ENCODE measurements around the gene MAML3. TPM values are rescaled to one million over a fixed set of nuclear protein-coding genes. Genes with fewer than 3 reads are reported as not detected.

Gene MAML3
- total and polyA plus RNA-seq, 2 of the 13 experiments (the other 11 are each of a cell fraction or from before 2014, with no cell fraction given): 0.05 to 0.13 TPM

- TF ChIP-seq, protein P1, sequence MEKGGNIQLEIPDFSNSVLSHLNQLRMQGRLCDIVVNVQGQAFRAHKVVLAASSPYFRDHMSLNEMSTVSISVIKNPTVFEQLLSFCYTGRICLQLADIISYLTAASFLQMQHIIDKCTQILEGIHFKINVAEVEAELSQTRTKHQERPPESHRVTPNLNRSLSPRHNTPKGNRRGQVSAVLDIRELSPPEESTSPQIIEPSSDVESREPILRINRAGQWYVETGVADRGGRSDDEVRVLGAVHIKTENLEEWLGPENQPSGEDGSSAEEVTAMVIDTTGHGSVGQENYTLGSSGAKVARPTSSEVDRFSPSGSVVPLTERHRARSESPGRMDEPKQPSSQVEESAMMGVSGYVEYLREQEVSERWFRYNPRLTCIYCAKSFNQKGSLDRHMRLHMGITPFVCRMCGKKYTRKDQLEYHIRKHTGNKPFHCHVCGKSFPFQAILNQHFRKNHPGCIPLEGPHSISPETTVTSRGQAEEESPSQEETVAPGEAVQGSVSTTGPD (CRISPR knock-in tag; IDR thresholded peaks at IDR 0.05): no peak
- TF ChIP-seq NFRKB (IDR thresholded peaks at IDR 0.05) (no peak), ZNF136 (CRISPR knock-in tag; IDR thresholded peaks at IDR 0.05; ENCODE audit: low read depth) (no peak), HMGXB3 (CRISPR knock-in tag; IDR thresholded peaks at IDR 0.05; ENCODE audit: borderline replicate concordance) (no peak), TARDBP (CRISPR knock-in tag; IDR thresholded peaks at IDR 0.05) (no peak)
These were observed 399.0 kb downstream of the MAML3 start (continued) for GRCh38 chr4:139754938-139755337.

DNA sequence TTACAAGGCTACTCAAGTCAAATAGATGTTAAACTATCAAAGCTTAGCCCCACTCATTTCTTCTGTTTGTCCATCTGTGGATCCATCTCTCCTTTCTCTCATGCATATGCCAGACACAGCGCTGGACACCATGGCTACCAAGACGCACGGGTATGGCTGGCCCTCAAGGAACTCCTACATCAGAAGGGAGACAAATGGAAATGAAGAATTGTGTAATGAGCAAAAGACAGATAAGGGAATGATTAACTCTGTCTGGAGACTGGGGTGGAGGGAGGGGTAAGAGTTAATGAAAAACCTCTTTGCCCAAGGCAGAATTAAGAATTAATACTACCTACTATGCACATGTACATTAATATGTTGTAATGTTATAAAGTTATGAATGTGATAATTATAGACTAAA is 400.3 kb downstream of the MAML3 start:
- no peak overlapping the region for H3K27ac ChIP-seq (ENCODE audit: extremely low read length, insufficient read depth, low read length)
- no peaks in the 10 kb centered on the region for H3K79me2 ChIP-seq (ENCODE audit: insufficient read depth, low read length)
- H3K9me3 ChIP-seq (ENCODE audit: low read length): no peaks in the 10 kb centered on the region
- ATAC-seq (no peak), FAIRE-seq (no peak), DNase-seq (ENCODE audit: low spot score) (no peak)
- CTCF ChIA-PET (ENCODE audit: low intra/inter-chr PET ratio, low total read pairs): no interaction called here
- H3K4me1 ChIP-seq (ENCODE audit: insufficient read depth, low read length): peaks cover 5% of the 10 kb centered on the region; the same call in 1 of the 2 replicates
- in situ Hi-C loops (cut with HindIII; ENCODE audit: extremely low pct_ligation_motif_present, low pct_unique_long_range_greater_than_20kb) (no loop called here), intact Hi-C loops (cut with micrococcal nuclease; ENCODE audit: unreplicated experiment) (no loop called here)
- H4K20me1 ChIP-seq (ENCODE audit: insufficient read depth, low read length): no peaks in the 10 kb centered on the region
- no peak overlapping the region for H3K9ac ChIP-seq (ENCODE audit: insufficient read depth, low read depth, low read length)
- H3K4me2 ChIP-seq (ENCODE audit: low read depth, low read length): no peak overlapping the region
- no peaks in the 10 kb centered on the region for H3K36me3 ChIP-seq (replicated peaks in 1 of 2; ENCODE audit: control insufficient read depth in 1 of 2, insufficient read depth in 2 of 2, low read length in 2 of 2)
- H3K4me3 ChIP-seq (replicated peaks in 1 of 3; ENCODE audit: insufficient read depth in 1 of 3, low read depth in 2 of 3, low read length in 3 of 3): no peak overlapping the region
- no peaks in the 10 kb centered on the region for H3K27me3 ChIP-seq (ENCODE audit: control insufficient read depth in 1 of 2, insufficient read depth in 2 of 2, low read length in 2 of 2)
- 41% methylated on average over 3 of the region's 3 CpGs for WGBS (ENCODE audit: low lambda C conversion rate)
- no TSS peak for BruUV-seq (replicated peaks)
- H2AFZ ChIP-seq (ENCODE audit: low read length): no peak overlapping the region
- POLR2A ChIA-PET: no interaction called here
- TF ChIP-seq BRF2 (CRISPR knock-in tag; IDR thresholded peaks at IDR 0.05) (no peak), ZNF747 (CRISPR knock-in tag; IDR thresholded peaks at IDR 0.05; ENCODE audit: borderline replicate concordance) (no peak), CAMTA2 (CRISPR knock-in tag; IDR thresholded peaks at IDR 0.05; ENCODE audit: borderline replicate concordance) (no peak), ZNF235 (CRISPR knock-in tag; IDR thresholded peaks at IDR 0.05; ENCODE audit: borderline replicate concordance) (no peak), PRMT3 (CRISPR knock-in tag; IDR thresholded peaks at IDR 0.05; ENCODE audit: borderline replicate concordance, low read depth) (no peak), NFIB (CRISPR knock-in tag; IDR thresholded peaks at IDR 0.05; ENCODE audit: borderline replicate concordance) (no peak), HDAC1 (CRISPR knock-in tag; IDR thresholded peaks at IDR 0.05) (no peak), RFX1 (IDR thresholded peaks at IDR 0.05) (no peak), ZNF790 (CRISPR knock-in tag; IDR thresholded peaks at IDR 0.05; ENCODE audit: borderline replicate concordance) (no peak), TBX3 (IDR thresholded peaks at IDR 0.05; ENCODE audit: borderline replicate concordance) (no peak), ZNF383 (CRISPR knock-in tag; IDR thresholded peaks at IDR 0.05; ENCODE audit: borderline replicate concordance) (no peak)
- TF ChIP-seq, protein P2, sequence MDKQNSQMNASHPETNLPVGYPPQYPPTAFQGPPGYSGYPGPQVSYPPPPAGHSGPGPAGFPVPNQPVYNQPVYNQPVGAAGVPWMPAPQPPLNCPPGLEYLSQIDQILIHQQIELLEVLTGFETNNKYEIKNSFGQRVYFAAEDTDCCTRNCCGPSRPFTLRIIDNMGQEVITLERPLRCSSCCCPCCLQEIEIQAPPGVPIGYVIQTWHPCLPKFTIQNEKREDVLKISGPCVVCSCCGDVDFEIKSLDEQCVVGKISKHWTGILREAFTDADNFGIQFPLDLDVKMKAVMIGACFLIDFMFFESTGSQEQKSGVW (CRISPR knock-in tag; IDR thresholded peaks at IDR 0.05; ENCODE audit: borderline replicate concordance): no peak

Data from HepG2 (cell line).